OCI-LY1 (cell line): ENCODE measurements around the gene MAP1A.

Experiments used
- CTCF ChIP-seq: fragments of 200-600 bp; sonication (generic), shearing (Covaris generic); IDR thresholded peaks from 2 replicates; pipeline ENCODE4 v1.5.1; 2017; ENCODE audit warnings: mild to moderate bottlenecking, antibody characterized with exemption, low read length, moderate library complexity, mixed read lengths
- EZH2 ChIP-seq: fragments of 200-600 bp; sonication (generic), shearing (Covaris generic); IDR thresholded peaks from 2 replicates; pipeline ENCODE4 v1.8.0; 2017; ENCODE audit warnings: borderline replicate concordance, mixed run types, mild to moderate bottlenecking, antibody characterized with exemption, low read length, moderate library complexity, mixed read lengths

GRCh38 chr15:43529141-43529540, 11.7 kb downstream of the MAP1A start:
- TF ChIP-seq CTCF (no peak), EZH2 (no peak)
